ENCODE measurements around the gene AK5. TPM values are rescaled to one million over a fixed set of nuclear protein-coding genes. Genes with fewer than 3 reads are reported as not detected.

Gene AK5
- total and polyA plus RNA-seq, 2 of the 13 experiments (the other 11 are each of a cell fraction or from before 2014, with no cell fraction given), result not detected

- ATAC-seq, result no peak
- Histone ChIP-seq H3K79me2 (ENCODE audit: insufficient read depth, low read length) (no peaks in the 10 kb centered on the region), H3K9me3 (ENCODE audit: low read length) (no peaks in the 10 kb centered on the region), H3K27me3 (ENCODE audit: control insufficient read depth in 1 of 2, insufficient read depth in 2 of 2, low read length in 2 of 2) (0 out of 5 replicates have a peak, but pooled peaks cover 0 to 3% of the 10 kb centered on the region in 2 experiments), H4K20me1 (ENCODE audit: insufficient read depth, low read length) (no peaks in the 10 kb centered on the region), H3K4me1 (ENCODE audit: insufficient read depth, low read length) (no peaks in the 10 kb centered on the region), H3K36me3 (replicated peaks in 1 of 2; ENCODE audit: control insufficient read depth in 1 of 2, insufficient read depth in 2 of 2, low read length in 2 of 2) (no peaks in the 10 kb centered on the region), H2AFZ (ENCODE audit: low read length) (no peak overlapping the region), H3K4me2 (ENCODE audit: low read depth, low read length) (no peak overlapping the region), H3K9ac (ENCODE audit: insufficient read depth, low read depth, low read length) (no peak overlapping the region), H3K27ac (ENCODE audit: extremely low read length, insufficient read depth, low read length) (no peak overlapping the region), H3K4me3 (replicated peaks in 1 of 3; ENCODE audit: insufficient read depth in 1 of 3, low read depth in 2 of 3, low read length in 3 of 3) (no peak overlapping the region)
- intact Hi-C loops (cut with micrococcal nuclease; ENCODE audit: unreplicated experiment) (no loop called here), in situ Hi-C loops (cut with HindIII; ENCODE audit: extremely low pct_ligation_motif_present, low pct_unique_long_range_greater_than_20kb) (no loop called here)
- POLR2A ChIA-PET, result no interaction called here
- CTCF ChIA-PET (ENCODE audit: low intra/inter-chr PET ratio, low total read pairs), result no interaction called here
- no peak for FAIRE-seq
- TF ChIP-seq PREB (CRISPR knock-in tag; IDR thresholded peaks at IDR 0.05) (no peak), HOXA5 (CRISPR knock-in tag; IDR thresholded peaks at IDR 0.05) (no peak), ARHGAP35 (CRISPR knock-in tag; IDR thresholded peaks at IDR 0.05; ENCODE audit: borderline replicate concordance) (no peak), CBX2 (IDR thresholded peaks at IDR 0.05; ENCODE audit: low read depth, low read length) (no peak), CBX2 (CRISPR knock-in tag; IDR thresholded peaks at IDR 0.05; ENCODE audit: low read depth) (no peak), ZNF10 (CRISPR knock-in tag; IDR thresholded peaks at IDR 0.05; ENCODE audit: borderline replicate concordance, low read depth) (no peak), HDAC1 (CRISPR knock-in tag; IDR thresholded peaks at IDR 0.05) (no peak), HIVEP1 (CRISPR knock-in tag; IDR thresholded peaks at IDR 0.05) (no peak), GATA4 (IDR thresholded peaks at IDR 0.05; ENCODE audit: borderline replicate concordance, low read depth) (no peak), TCF7L2 (IDR thresholded peaks at IDR 0.05; ENCODE audit: low read depth, low read length) (no peak), THYN1 (CRISPR knock-in tag; IDR thresholded peaks at IDR 0.05; ENCODE audit: borderline replicate concordance, low read depth) (no peak), SNAI1 (CRISPR knock-in tag; IDR thresholded peaks at IDR 0.05; ENCODE audit: borderline replicate concordance) (no peak)
- TF ChIP-seq, protein P1, sequence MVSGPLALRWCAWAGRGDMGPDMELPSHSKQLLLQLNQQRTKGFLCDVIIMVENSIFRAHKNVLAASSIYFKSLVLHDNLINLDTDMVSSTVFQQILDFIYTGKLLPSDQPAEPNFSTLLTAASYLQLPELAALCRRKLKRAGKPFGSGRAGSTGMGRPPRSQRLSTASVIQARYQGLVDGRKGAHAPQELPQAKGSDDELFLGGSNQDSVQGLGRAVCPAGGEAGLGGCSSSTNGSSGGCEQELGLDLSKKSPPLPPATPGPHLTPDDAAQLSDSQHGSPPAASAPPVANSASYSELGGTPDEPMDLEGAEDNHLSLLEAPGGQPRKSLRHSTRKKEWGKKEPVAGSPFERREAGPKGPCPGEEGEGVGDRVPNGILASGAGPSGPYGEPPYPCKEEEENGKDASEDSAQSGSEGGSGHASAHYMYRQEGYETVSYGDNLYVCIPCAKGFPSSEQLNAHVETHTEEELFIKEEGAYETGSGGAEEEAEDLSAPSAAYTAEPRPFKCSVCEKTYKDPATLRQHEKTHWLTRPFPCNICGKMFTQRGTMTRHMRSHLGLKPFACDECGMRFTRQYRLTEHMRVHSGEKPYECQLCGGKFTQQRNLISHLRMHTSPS (CRISPR knock-in tag; IDR thresholded peaks at IDR 0.05; ENCODE audit: low read depth), result no peak
- DNase-seq (ENCODE audit: low spot score), result no peak
- BruUV-seq (replicated peaks), result no TSS peak
- WGBS (ENCODE audit: low lambda C conversion rate), result 2% methylated on average over 3 of the region's 3 CpGs
Observed at GRCh38 chr1:77473690-77474089, 191.9 kb downstream of the AK5 start.
